Astrocyte of the spinal cord (primary cell): Measurements from ENCODE around the gene BORCS6.

Source experiments
- DNase-seq: peaks from one replicate; pipeline ENCODE4 v3.0.0; 2011; ENCODE audit warnings: low read depth, low spot score
- H3K4me3 ChIP-seq: 2 replicates; pipeline ENCODE4 v1.5.1; 2011; ENCODE audit warnings: low read depth, mild to moderate bottlenecking, low read length, moderate library complexity
- in situ Hi-C: cut with HindIII; loops from 2 replicates; pipeline ENCODE4 v1.10.0; 2017; ENCODE audit warnings: low sequenced_read_pairs
- TF ChIP-seq, protein P1 (sequence below): IDR thresholded peaks from 2 replicates; pipeline ENCODE4 v1.5.1; 2012; ENCODE audit warnings: low read depth, mild to moderate bottlenecking, low read length, inconsistent platforms

The BORCS6 gene

GRCh38 chr17:8154608-8155155 is 35.3 kb downstream of the BORCS6 start:
- H3K4me3 ChIP-seq: peak overlapping the region; percentile 73
- in situ Hi-C loops: no loop called here
- no peak for DNase-seq
- TF ChIP-seq, protein P1, sequence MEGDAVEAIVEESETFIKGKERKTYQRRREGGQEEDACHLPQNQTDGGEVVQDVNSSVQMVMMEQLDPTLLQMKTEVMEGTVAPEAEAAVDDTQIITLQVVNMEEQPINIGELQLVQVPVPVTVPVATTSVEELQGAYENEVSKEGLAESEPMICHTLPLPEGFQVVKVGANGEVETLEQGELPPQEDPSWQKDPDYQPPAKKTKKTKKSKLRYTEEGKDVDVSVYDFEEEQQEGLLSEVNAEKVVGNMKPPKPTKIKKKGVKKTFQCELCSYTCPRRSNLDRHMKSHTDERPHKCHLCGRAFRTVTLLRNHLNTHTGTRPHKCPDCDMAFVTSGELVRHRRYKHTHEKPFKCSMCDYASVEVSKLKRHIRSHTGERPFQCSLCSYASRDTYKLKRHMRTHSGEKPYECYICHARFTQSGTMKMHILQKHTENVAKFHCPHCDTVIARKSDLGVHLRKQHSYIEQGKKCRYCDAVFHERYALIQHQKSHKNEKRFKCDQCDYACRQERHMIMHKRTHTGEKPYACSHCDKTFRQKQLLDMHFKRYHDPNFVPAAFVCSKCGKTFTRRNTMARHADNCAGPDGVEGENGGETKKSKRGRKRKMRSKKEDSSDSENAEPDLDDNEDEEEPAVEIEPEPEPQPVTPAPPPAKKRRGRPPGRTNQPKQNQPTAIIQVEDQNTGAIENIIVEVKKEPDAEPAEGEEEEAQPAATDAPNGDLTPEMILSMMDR: no peak

DNA sequence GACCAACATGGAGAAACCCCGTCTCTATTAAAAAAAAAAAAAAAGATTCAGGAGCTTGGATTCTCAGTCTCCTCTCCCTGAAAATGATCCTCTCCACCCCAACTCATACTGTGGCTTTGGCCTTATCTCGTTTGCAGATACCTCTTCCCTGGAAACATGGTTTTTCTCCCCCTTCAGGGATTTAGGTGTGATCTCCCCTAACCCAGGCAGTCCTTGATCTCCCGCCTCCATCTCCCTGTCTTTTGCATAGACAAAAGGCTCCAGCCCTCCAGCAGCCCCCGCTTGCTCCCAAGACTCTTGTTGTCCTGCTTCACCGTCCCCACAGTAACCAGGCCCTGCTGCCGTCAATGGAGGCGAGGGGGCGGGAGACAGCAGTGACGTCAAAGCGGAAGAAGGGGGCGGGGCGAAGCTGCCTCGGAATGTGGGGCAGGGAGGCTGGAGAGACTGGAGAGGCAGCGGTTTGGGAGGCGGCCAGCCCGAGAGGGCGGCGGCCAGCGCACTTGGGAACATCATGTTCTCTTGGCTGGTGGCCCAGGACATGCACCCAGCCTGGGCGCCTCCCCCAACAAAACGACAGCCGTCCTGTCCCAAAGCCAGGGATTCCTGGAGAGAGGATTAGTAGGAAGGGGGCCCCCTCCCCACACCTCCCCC is 35.9 kb downstream of the BORCS6 start:
- DNase-seq: peak; percentile 100
- TF ChIP-seq, protein P1: no peak
- in situ Hi-C loops: no loop called here
- peak overlapping the region; percentile 73 for H3K4me3 ChIP-seq

DNA sequence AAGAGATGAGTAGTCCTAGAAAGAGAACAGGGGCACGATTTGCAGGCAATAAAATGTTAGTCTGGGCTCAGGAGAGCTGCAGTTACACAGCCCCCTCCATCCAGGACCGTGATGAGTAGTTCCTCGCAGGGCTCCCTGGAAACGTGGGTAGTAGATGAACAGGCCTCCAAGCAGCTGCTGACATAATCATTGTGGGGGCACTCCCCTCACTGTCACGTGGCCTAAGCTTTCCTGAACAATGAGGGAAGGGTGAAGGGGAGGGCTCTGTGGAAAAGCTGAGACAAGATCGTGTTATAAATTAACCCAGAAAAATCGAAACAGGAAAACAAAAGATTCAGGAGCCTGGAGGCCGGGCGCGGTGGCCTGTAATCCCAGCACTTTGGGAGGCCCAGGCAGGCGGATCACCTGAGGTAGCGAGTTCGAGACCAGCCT is 36.4 kb downstream of the BORCS6 start:
- DNase-seq: peak; percentile 97
- TF ChIP-seq, protein P1: no peak
- in situ Hi-C loops: no loop called here
- peak overlapping the region; percentile 36 for H3K4me3 ChIP-seq

GRCh38 chr17:8153031-8153451 is 36.9 kb downstream of the BORCS6 start:
- TF ChIP-seq, protein P1: no peak

DNA sequence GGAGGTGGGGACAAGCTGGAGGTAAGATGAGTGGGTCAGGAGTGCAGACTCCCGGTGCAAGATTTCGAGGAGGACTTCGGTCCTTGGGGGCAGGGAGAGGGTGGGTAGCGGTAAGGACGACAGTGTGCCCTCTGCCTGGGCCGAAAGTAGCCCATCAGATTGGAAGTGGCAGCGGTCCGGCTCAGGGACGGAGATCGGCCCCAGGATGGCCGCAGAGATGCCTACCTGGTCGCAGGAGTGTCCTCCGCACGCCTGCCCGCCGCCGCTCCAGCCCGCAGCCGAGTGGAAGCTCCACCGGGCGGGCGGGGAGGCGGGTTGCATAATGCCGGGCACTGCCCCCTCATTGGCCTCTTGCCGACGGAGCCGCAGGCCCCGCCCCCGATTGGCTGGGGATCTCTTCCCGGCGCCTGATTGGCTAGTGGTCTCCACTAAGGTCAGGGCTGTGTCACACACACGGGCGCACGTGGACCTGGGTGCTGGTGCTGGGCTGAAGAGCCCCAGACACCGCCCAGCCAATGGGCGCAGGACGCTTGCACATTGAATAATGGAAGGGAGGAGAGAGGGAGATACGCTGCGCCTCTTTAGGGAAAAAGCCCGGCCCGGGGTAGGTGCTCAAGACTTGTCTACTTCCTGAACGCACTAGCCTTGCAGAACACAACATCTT is 37.7 kb downstream of the BORCS6 start, which contains the start of gene PER1:
TSS of gene PER1 (minus strand) at position 293 of the 664 bp plus-strand sequence. CDS start 1,698 bp downstream, outside the sequence.
- peak within 1 kb of the TSS; percentile 93 for H3K4me3 ChIP-seq
- peak; percentile 97 for DNase-seq
- TF ChIP-seq, protein P1: no peak
- in situ Hi-C loops: no loop called here

More at GRCh38 chr17:8153031-8153451, 36.9 kb downstream of the BORCS6 start:
- in situ Hi-C loops: no loop called here
- no peak for DNase-seq
- H3K4me3 ChIP-seq: peak overlapping the region; percentile 93

- TF ChIP-seq, protein P1: no peak
- DNase-seq: peak; percentile 71
- in situ Hi-C loops: no loop called here
- H3K4me3 ChIP-seq: peak overlapping the region; percentile 93
Measured at GRCh38 chr17:8151641-8152111, 38.3 kb downstream of the BORCS6 start.
